MM.1S (cell line): ENCODE data around the gene MAD2L1BP.
A peak's percentile ranks its signal among the peaks of the same experiment; 100 is the strongest.

Source experiments
- DNase-seq: peaks from one replicate; pipeline ENCODE4 v3.0.0-alpha.2; 2015
- H2AFZ ChIP-seq: fragments of 300-600 bp; sonication (generic); 2 replicates; pipeline ENCODE4 v1.6.0; 2016; ENCODE audit warnings: antibody characterized with exemption, low read length
- H3F3A ChIP-seq: fragments of 300-600 bp; sonication (generic); 2 replicates; pipeline ENCODE4 v1.6.1; 2016; ENCODE audit warnings: mild to moderate bottlenecking, antibody characterized with exemption, low read length, moderate library complexity, mixed read lengths; ENCODE audit not compliant: insufficient read depth
- H3K27ac ChIP-seq: fragments of 300-600 bp; sonication (generic); 2 replicates; pipeline ENCODE4 v1.5.1; 2016; ENCODE audit warnings: mild to moderate bottlenecking, low read length
- H3K27me3 ChIP-seq: fragments of 300-600 bp; sonication (generic); replicated peaks from 2 replicates; pipeline ENCODE4 v1.6.0; 2016; ENCODE audit warnings: low read length; ENCODE audit not compliant: insufficient read depth
- H3K36me3 ChIP-seq: fragments of 300-600 bp; sonication (generic); replicated peaks from 2 replicates; pipeline ENCODE4 v1.6.1; 2016; ENCODE audit warnings: mild to moderate bottlenecking, low read length, mixed read lengths; ENCODE audit not compliant: insufficient read depth
- H3K4me1 ChIP-seq: fragments of 300-600 bp; sonication (generic); 2 replicates; pipeline ENCODE4 v1.6.1; 2016; ENCODE audit warnings: low read length, mixed read lengths
- H3K4me2 ChIP-seq: fragments of 300-600 bp; sonication (generic); 2 replicates; pipeline ENCODE4 v1.6.0; 2016; ENCODE audit warnings: low read depth, low read length
- H3K4me3 ChIP-seq: fragments of 300-600 bp; sonication (generic); 2 replicates; pipeline ENCODE4 v1.5.1; 2016; ENCODE audit warnings: low read length, mixed read lengths
- H3K79me2 ChIP-seq: fragments of 300-600 bp; sonication (generic); 2 replicates; pipeline ENCODE4 v1.6.1; 2016; ENCODE audit warnings: mixed run types, low read length, mixed read lengths
- H3K9ac ChIP-seq: fragments of 300-600 bp; sonication (generic); 2 replicates; pipeline ENCODE4 v1.6.1; 2016; ENCODE audit warnings: low read length, mixed read lengths
- H3K9me2 ChIP-seq: fragments of 300-600 bp; sonication (generic); replicated peaks from 2 replicates; pipeline ENCODE4 v1.6.1; 2016; ENCODE audit warnings: mild to moderate bottlenecking, low read length, mixed read lengths; ENCODE audit not compliant: insufficient read depth
- H3K9me3 ChIP-seq: fragments of 300-600 bp; sonication (generic); replicated peaks from 2 replicates; pipeline ENCODE4 v1.6.1; 2016; ENCODE audit warnings: mild to moderate bottlenecking, low read length, mixed read lengths; ENCODE audit not compliant: insufficient read depth
- H4K20me1 ChIP-seq: fragments of 300-600 bp; sonication (generic); 2 replicates; pipeline ENCODE4 v1.6.1; 2016; ENCODE audit warnings: mild to moderate bottlenecking, low read length, moderate library complexity, mixed read lengths; ENCODE audit not compliant: insufficient read depth
- EZH2 ChIP-seq: fragments of 300-600 bp; sonication (generic); optimal IDR thresholded peaks from 2 replicates; pipeline ENCODE3; 2017; ENCODE audit warnings: low read depth, mild to moderate bottlenecking, antibody characterized with exemption, low read length, mixed read lengths
- EZH2phosphoT487 ChIP-seq: fragments of 300-600 bp; sonication (generic); IDR thresholded peaks from 2 replicates; pipeline ENCODE4 v1.6.1; 2018; ENCODE audit warnings: antibody characterized with exemption, low read length
- TF ChIP-seq, protein P1 (sequence below): fragments of 300-600 bp; sonication (generic); IDR thresholded peaks from 2 replicates; pipeline ENCODE4 v1.5.1; 2016; ENCODE audit warnings: antibody characterized with exemption, low read length, mixed read lengths

Gene MAD2L1BP

DNA sequence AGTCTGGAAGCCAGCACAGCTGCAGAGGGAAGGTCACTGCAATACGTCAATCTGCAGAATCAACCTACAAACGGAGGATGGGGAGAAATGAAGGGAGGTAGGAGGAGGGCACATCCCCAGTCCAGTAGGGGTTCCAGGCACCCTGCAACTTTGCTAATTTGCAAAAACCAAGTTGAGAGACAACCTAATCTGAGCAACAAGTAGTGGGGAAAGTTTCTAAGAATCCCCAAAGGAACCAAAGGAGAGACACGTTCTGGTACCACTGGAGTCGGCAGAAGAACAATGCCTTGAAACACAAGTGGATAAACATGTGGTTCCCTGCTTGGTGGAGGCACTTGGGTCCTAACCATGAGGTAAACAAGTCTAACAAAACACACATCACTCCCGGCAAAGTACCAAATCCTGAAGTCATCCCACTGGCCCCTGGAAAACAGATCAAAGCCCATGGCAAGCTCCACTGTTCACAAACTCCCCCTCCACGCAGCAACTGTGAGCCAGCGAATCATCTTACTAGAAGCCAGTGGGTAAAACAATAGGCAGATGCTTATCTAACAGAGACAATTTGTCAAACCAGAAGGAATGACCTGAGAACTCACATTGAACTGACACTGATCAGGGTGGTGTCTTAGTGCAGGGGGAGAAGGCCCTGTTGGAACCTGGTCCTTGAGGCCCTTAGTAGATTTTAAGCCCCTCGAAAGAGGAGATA, 47.2 kb downstream of the MAD2L1BP start:
- H3F3A ChIP-seq = peaks cover 7% of the 10 kb centered on the region; the same call in 1 of the 2 replicates
- TF ChIP-seq EZH2phosphoT487 (no peak), EZH2 (no peak)
- TF ChIP-seq, protein P1, sequence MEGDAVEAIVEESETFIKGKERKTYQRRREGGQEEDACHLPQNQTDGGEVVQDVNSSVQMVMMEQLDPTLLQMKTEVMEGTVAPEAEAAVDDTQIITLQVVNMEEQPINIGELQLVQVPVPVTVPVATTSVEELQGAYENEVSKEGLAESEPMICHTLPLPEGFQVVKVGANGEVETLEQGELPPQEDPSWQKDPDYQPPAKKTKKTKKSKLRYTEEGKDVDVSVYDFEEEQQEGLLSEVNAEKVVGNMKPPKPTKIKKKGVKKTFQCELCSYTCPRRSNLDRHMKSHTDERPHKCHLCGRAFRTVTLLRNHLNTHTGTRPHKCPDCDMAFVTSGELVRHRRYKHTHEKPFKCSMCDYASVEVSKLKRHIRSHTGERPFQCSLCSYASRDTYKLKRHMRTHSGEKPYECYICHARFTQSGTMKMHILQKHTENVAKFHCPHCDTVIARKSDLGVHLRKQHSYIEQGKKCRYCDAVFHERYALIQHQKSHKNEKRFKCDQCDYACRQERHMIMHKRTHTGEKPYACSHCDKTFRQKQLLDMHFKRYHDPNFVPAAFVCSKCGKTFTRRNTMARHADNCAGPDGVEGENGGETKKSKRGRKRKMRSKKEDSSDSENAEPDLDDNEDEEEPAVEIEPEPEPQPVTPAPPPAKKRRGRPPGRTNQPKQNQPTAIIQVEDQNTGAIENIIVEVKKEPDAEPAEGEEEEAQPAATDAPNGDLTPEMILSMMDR = no peak
- H2AFZ ChIP-seq = no peak overlapping the region
- no peaks in the 10 kb centered on the region for H3K9me3 ChIP-seq
- H4K20me1 ChIP-seq = peaks cover 16% of the 10 kb centered on the region; the same call in 1 of the 2 replicates
- H3K4me2 ChIP-seq = no peak overlapping the region
- H3K9me2 ChIP-seq = no peaks in the 10 kb centered on the region
- no peaks in the 10 kb centered on the region for H3K36me3 ChIP-seq
- DNase-seq = no peak
- H3K9ac ChIP-seq = no peak overlapping the region
- peaks cover 97% of the 10 kb centered on the region for H3K79me2 ChIP-seq
- H3K27me3 ChIP-seq = no peaks in the 10 kb centered on the region
- H3K27ac ChIP-seq = no peak overlapping the region
- H3K4me3 ChIP-seq = no peak overlapping the region
- peaks cover 31% of the 10 kb centered on the region for H3K4me1 ChIP-seq

DNA sequence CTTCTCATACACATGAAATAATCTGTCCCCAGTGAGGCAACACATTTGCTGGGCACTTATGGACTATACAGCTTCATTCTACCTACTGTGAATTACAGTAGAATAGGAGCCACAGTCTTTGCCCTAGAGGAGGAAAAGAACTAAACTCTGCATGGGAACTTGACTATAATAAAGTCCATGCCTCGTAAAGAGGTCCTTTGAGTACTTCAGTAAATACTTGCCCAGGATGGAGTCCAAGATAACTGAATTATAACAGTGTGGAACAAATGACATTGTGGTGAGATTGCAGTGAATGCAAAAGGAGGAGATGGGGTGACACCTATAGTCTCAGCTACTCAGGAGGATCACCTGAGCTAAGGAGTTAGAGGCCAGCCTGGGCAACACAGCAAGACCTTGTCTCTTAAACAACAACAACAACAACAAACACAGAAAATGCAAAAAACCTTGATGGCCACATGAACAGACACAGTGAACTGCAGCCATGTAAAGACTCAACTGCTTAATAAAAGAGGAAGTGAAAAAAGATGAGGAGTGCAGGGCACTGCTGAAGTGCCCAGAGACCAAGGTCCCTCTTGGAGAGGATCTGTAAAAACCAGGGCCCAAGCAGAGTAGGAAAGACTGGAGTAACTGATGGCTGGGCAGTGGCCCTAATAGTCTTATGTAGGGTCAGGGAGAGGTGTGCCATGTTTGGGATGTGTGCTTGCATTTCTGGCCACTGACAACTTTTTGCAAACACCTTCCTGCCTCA, 48.2 kb downstream of the MAD2L1BP start:
- no peak overlapping the region for H3K4me3 ChIP-seq
- peaks cover 92% of the 10 kb centered on the region for H3K79me2 ChIP-seq
- no peaks in the 10 kb centered on the region for H3K9me3 ChIP-seq
- H2AFZ ChIP-seq = no peak overlapping the region
- no peak for DNase-seq
- H3K27ac ChIP-seq = peak overlapping the region; percentile 9; the same call in 1 of the 2 replicates
- H3F3A ChIP-seq = peaks cover 12% of the 10 kb centered on the region; the same call in 1 of the 2 replicates
- H3K27me3 ChIP-seq = no peaks in the 10 kb centered on the region
- H3K4me1 ChIP-seq = peaks cover 35% of the 10 kb centered on the region
- no peaks in the 10 kb centered on the region for H3K9me2 ChIP-seq
- no peak overlapping the region for H3K9ac ChIP-seq
- no peak overlapping the region for H3K4me2 ChIP-seq
- peaks cover 16% of the 10 kb centered on the region; the same call in 1 of the 2 replicates for H4K20me1 ChIP-seq
- TF ChIP-seq EZH2 = no peak
- no peak for TF ChIP-seq EZH2phosphoT487
- TF ChIP-seq, protein P1 = no peak
- H3K36me3 ChIP-seq = no peaks in the 10 kb centered on the region

DNA sequence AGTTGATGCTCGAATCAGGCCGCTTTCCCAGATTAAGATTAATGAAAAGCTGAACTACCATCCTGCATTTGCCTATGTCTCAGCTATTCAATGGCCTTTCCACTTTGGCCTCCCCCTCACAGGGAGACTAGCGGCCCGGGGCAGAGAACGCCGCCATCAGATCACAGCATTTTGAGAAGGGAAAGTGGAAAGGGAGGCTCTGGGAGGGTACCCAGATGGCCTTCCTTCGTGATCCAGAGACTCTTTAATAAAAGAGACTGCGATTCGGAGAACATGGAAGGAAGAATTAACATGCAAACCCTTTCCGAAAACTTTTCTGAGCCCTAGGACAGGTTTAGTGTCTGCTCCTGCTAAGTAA, 51.4 kb downstream of the MAD2L1BP start:
- TF ChIP-seq EZH2 (no peak), EZH2phosphoT487 (no peak)
- TF ChIP-seq, protein P1 = no peak
- Histone ChIP-seq H3K27me3 (no peaks in the 10 kb centered on the region), H3K36me3 (no peaks in the 10 kb centered on the region), H3K9me2 (no peaks in the 10 kb centered on the region), H3F3A (peaks cover 12% of the 10 kb centered on the region; the same call in 1 of the 2 replicates), H3K79me2 (peaks cover 62% of the 10 kb centered on the region), H4K20me1 (0 out of 2 replicates have a peak, but pooled peaks cover 10% of the 10 kb centered on the region), H3K9ac (peak overlapping the region; percentile 83), H2AFZ (peak overlapping the region; percentile 79), H3K9me3 (no peaks in the 10 kb centered on the region), H3K27ac (peak overlapping the region; percentile 40; the same call in 1 of the 2 replicates), H3K4me1 (peaks cover 35% of the 10 kb centered on the region), H3K4me3 (peak overlapping the region; percentile 94), H3K4me2 (peak overlapping the region; percentile 97)
- DNase-seq = no peak
